ENCODE data around the gene DUSP2.

DUSP2 gene

DNA sequence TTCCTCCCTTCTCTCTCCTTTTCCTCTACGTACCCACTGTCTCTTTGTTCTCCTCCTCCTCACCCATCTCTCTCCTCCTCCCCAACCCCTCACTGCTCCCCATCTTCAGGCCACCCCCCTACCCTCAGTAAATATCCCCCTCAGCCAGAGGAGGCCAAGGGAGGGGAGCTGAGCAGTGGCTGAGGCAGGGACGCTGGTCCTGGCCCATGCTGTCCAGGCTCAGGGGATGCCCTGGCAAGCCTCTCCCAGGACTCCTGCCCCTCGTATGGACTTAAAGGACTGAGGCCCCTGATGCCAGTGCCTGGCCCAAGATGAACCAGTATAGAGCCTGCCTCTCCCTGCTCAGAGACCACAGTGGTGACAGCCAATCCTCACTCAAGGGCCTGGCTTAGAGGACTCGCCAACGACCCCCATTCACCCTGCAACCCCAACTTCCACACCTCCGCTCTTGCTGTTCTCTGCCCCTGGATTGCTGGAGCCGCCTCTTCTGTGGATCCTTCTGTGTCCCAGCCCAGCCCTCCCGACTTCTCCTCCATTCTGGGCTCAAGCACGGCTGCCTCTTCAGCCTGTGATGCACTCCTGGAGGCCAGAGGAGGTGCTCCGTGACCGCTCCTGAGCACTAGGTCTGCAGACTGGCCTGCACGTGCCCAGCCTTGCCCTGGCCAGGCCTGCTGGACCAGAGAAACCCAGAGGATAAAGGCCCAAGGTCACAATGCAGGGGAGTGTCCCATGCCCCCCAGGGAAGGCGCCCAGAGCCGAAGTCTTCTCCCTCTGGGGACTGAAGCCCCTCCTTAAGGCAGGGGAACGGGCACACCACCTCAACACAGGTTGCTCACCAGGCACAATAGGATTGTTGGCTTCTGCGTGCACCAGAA is 9.5 kb upstream of the DUSP2 start:
- no peak for DNase-seq (ENCODE audit: extremely low read depth, low read depth)
- TF ChIP-seq, protein P1, sequence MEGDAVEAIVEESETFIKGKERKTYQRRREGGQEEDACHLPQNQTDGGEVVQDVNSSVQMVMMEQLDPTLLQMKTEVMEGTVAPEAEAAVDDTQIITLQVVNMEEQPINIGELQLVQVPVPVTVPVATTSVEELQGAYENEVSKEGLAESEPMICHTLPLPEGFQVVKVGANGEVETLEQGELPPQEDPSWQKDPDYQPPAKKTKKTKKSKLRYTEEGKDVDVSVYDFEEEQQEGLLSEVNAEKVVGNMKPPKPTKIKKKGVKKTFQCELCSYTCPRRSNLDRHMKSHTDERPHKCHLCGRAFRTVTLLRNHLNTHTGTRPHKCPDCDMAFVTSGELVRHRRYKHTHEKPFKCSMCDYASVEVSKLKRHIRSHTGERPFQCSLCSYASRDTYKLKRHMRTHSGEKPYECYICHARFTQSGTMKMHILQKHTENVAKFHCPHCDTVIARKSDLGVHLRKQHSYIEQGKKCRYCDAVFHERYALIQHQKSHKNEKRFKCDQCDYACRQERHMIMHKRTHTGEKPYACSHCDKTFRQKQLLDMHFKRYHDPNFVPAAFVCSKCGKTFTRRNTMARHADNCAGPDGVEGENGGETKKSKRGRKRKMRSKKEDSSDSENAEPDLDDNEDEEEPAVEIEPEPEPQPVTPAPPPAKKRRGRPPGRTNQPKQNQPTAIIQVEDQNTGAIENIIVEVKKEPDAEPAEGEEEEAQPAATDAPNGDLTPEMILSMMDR (IDR thresholded peaks at IDR 0.05; ENCODE audit: low read depth, low read length): no peak

DNA sequence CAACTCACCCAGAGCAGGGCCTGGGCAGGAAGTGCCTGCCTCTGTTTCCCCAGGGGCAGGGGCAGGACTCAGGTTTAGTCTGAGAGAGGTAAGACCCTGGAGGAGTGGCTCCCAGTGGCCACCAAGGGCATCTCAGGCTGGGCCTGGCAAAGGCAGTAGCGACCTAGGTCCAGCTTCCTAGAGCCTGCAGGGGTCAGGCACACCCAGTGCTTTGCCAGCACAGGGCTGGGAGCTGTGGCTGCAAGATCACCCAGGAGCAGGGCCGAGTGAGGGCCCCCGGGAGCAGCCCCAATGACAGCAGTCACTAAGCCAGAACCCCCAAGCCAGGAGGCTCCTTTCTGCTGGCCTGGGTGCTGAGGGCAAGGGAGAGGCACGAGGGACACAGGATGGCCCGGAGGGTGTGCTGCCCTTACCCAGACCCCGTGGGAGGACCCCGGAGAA is 8.8 kb upstream of the DUSP2 start:
- no peak for DNase-seq (ENCODE audit: extremely low read depth, low read depth)
- TF ChIP-seq, protein P1 (IDR thresholded peaks at IDR 0.05; ENCODE audit: low read depth, low read length): no peak

DNA sequence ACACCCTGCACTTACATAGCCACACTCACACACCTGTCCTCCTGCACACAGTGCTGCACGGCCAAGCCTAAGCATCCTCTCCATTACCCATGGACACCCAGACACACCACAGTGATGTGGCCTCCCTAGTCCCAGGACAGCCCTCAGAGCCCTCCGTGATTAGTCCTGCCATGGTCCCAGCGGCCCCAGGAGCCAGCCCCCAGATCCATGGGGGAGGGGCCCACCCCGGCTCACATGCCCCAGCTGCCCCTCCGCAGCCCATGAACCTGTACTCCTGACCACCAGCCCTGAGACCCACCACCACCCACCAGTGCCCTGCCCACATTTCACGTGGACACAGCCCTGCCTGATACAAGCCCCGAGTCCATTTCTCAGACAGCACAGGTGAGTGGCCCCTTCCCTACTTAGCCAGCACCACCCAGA is 8.1 kb upstream of the DUSP2 start:
- TF ChIP-seq, protein P1 (IDR thresholded peaks at IDR 0.05; ENCODE audit: low read depth, low read length): no peak
- DNase-seq (ENCODE audit: extremely low read depth, low read depth): no peak

DNA sequence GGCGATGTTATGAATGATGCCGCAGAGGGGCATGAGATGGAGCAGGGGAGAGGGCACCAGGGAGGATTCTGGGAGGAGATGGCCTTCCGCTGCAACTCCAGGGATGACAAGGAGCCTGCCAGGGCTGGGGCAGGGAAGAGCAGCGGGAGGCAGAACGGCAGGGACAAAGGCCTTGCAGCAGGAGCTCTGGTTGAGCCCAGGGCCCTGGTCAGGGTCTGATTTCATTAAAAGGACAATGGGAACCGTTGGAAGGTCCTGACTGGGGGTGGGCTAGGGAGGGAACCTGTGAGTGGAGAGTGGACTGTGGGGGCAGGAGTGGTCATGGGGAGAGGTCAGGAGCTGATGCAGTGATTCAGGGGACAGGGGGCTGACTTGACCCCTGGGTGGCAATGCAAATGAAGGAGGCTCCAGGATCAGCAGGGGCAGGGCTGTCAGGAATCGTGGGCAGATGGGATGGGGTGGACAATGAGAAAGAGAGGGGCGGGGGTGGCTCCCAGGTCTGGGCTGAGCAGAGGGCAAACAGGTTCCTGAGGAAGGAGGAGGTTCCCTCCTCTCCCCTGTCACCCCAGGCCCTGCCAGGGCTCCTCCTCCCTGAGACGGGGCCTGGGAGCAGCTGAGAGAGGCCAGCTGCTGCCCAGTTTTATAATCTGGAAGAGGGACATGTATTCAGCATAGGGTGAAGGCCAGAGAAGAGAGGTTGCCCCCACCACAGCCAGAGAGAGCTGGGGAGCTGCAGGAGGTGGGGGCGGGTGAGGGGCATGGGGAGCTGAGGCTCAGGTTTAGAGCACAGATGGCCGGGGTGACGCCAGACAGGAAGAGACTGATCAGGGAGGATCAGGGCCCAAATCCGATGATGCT is 7.3 kb upstream of the DUSP2 start:
- TF ChIP-seq, protein P1 (IDR thresholded peaks at IDR 0.05; ENCODE audit: low read depth, low read length): no peak
- no peak for DNase-seq (ENCODE audit: extremely low read depth, low read depth)

DNA sequence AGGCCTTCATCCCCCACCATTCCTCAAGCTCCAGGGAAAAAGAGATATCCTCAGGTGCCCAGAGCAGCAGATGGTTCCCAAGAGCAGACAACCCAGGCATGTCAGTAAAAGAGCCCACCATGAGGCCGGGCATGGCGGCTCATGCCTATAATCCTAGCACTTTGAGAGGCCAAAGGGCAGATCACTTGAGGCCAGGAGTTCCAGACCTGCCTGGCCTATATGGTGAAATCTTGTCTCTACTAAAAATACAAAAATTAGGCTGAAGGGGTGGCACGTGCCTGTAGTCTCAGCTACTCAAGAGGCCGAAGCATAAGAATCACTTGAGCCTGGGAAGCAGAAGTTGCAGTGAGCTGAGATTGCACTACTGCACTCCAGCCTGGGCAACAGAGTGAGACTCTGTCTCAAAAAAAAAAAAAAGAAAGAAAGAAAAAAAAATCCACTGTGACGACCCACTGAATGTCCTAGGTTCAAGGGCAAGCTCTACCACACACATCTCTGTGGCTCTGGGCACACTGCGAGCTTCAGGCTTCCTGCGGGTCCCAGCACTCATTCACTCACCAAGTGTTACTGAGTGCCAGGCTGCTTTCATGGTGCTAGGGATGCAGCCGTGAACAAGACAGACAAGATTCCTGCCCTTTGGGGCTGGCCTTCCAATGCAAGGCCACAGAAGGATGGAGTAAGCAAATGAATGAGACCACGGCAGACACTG is 6.5 kb upstream of the DUSP2 start:
- no peak for DNase-seq (ENCODE audit: extremely low read depth, low read depth)

DNA sequence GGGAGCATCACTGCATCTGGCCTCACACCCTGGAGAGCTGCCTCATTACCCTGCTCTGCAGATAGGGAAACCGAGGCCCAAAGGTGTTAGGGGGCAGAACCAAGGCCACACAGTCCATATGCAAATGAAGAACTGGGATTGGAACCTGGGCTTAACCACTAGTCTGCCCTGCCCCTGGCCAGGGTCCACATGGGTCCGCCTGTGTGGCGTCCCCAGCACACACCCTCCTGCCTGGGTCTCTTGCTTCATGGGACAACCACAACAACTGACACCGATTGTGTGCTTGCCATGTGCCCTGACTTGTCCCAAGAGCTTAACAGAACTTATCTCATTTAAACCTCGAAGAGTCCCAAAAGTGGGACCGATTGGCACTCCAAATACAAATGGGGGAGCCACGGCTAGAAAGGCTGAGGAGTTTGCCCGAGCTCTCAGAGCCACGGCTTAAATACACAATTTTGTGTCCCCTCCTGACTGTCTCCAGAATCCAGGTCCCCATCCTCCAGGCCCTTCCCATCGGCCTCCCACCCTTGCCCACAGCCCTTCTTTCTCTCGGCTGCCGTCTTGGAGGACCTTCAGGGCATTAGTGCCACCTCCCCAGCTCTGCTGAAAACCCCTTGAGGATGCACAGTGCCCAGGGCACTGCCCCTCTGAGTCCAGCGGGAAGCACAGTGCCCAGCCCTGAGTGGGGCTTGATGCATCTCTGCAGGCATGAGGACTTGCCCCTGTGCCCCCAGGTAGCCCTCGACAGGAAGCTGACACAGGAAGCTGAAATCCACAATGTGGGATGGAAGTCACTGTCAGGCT is 5.8 kb upstream of the DUSP2 start:
- TF ChIP-seq, protein P1 (IDR thresholded peaks at IDR 0.05; ENCODE audit: low read depth, low read length): no peak
- DNase-seq (ENCODE audit: extremely low read depth, low read depth): no peak

More for the DNA sequence above, 6.5 kb upstream of the DUSP2 start:
- TF ChIP-seq, protein P1 (IDR thresholded peaks at IDR 0.05; ENCODE audit: low read depth, low read length): no peak
